NT2/D1 (cell line): Measurements from ENCODE around the gene PAN3.

Source experiments
- SUZ12 ChIP-seq: IDR thresholded peaks from 2 replicates; pipeline ENCODE4 v1.6.1; 2011; ENCODE audit not compliant: insufficient read length, insufficient read depth; ENCODE audit errors: extremely low read depth
- YY1 ChIP-seq: IDR thresholded peaks from 2 replicates; pipeline ENCODE4 v1.6.1; 2011; ENCODE audit not compliant: insufficient read length, insufficient read depth
- ZNF274 ChIP-seq: IDR thresholded peaks from 2 replicates; pipeline ENCODE4 v1.6.1; 2011; ENCODE audit warnings: mild to moderate bottlenecking, low read depth, low read length

DNA sequence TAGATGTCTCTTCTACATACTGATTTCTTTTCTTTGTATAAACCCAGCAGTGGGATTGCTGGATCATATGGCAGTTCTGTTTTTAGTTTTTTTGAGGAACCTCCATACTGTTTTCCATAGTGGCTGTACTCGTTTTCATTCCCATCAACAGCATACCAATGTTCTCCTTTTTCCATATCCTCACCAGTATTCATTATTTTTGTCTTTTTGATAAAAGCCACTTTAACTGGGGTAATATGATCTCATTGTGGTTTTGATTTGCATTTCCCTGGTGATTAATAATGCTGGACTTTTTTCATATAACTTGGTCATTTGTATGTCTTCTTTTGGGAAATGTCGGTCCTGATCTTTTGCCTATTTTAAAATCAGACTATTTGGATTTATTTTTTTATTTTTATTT is 108.5 kb downstream of the PAN3 start:
- TF ChIP-seq YY1 (no peak), ZNF274 (no peak), SUZ12 (no peak)
